Nucleus accumbens (tissue), 56 donors: ENCODE data around the gene AGBL1.

Experiments
- DNase-seq, 56 donors: peaks; one replicate each; lab custom pipeline; 2025; lab: John Stamatoyannopoulos, UW

The AGBL1 gene

GRCh38 chr15:86079508-86080266, at the start of gene AGBL1:
AGBL1 (plus strand) TSS chr15:86079871.
- DNase-seq = no peak

GRCh38 chr15:86034904-86035303, 44.8 kb upstream of the AGBL1 start:
- DNase-seq = no peak

- DNase-seq = no peak
Measured at GRCh38 chr15:86036243-86036642, 43.4 kb upstream of the AGBL1 start.

GRCh38 chr15:86038491-86038890, 41.2 kb upstream of the AGBL1 start:
- DNase-seq = no peak

GRCh38 chr15:86040356-86041033, 39.2 kb upstream of the AGBL1 start:
- peak in 18 of 56 donors; percentile 4 to 65 (median 30) for DNase-seq

GRCh38 chr15:86041399-86041798, 38.3 kb upstream of the AGBL1 start:
- no peak for DNase-seq

GRCh38 chr15:86042226-86042625, 37.4 kb upstream of the AGBL1 start:
- no peak for DNase-seq

- no peak for DNase-seq
Measured at GRCh38 chr15:86044981-86045380, 34.7 kb upstream of the AGBL1 start.

GRCh38 chr15:86054338-86054737, 25.3 kb upstream of the AGBL1 start:
- DNase-seq = no peak

- DNase-seq = no peak
Measured at GRCh38 chr15:86055688-86056087, 24.0 kb upstream of the AGBL1 start.

- DNase-seq = no peak
Measured at GRCh38 chr15:86059851-86060250, 19.8 kb upstream of the AGBL1 start.

- no peak for DNase-seq
Measured at GRCh38 chr15:86060674-86061073, 19.0 kb upstream of the AGBL1 start.

GRCh38 chr15:86061581-86061980, 18.1 kb upstream of the AGBL1 start:
- DNase-seq = no peak

GRCh38 chr15:86062646-86063243, 16.9 kb upstream of the AGBL1 start:
- peak in 7 of 56 donors; percentile 8 to 22 (median 16) for DNase-seq

GRCh38 chr15:86063356-86064095, 16.1 kb upstream of the AGBL1 start:
- peak in 7 of 56 donors; percentile 15 to 53 (median 24) for DNase-seq

GRCh38 chr15:86064326-86064725, 15.3 kb upstream of the AGBL1 start:
- peak in 2 of 56 donors; percentile 9 to 25 for DNase-seq

- DNase-seq = no peak
Measured at GRCh38 chr15:86066174-86066834, 13.4 kb upstream of the AGBL1 start.

GRCh38 chr15:86073281-86073680, 6.4 kb upstream of the AGBL1 start:
- DNase-seq = no peak

GRCh38 chr15:86076468-86076867, 3.2 kb upstream of the AGBL1 start:
- DNase-seq = no peak

GRCh38 chr15:86077070-86077469, 2.6 kb upstream of the AGBL1 start:
- DNase-seq = no peak
